Muscle layer of colon (tissue), 2 donors: ENCODE results near the gene CORO6.
"Not testable (repeated sequence)": the region's sequence is repeated elsewhere in the genome, so short reads cannot be mapped to it uniquely, and the experiment has no call there.

Source experiments
- H3K27ac ChIP-seq: one replicate; pipeline ENCODE4 v1.7.0; 2013; ENCODE audit warnings: low read depth, mild to moderate bottlenecking, low read length, moderate library complexity
- H3K27me3 ChIP-seq, 2 donors: one replicate each; pipeline ENCODE4 v1.7.0; 2013; ENCODE audit warnings: low read length in 2 of 2, mild to moderate bottlenecking in 2 of 2; ENCODE audit not compliant: insufficient read depth in 2 of 2, control insufficient read depth in 1 of 2
- H3K36me3 ChIP-seq: one replicate; pipeline ENCODE4 v1.7.0; 2013; ENCODE audit warnings: mild to moderate bottlenecking, low read length; ENCODE audit not compliant: insufficient read depth
- H3K4me1 ChIP-seq: one replicate; pipeline ENCODE4 v1.7.0; 2013; ENCODE audit warnings: mild to moderate bottlenecking, low read length; ENCODE audit not compliant: insufficient read depth
- H3K4me3 ChIP-seq, 2 donors: one replicate each; pipeline ENCODE4 v1.7.0; 2013; ENCODE audit warnings: low read length in 2 of 2, low read depth in 1 of 2, mild to moderate bottlenecking in 1 of 2, moderate library complexity in 1 of 2
- H3K9ac ChIP-seq: one replicate; pipeline ENCODE4 v1.7.0; 2013; ENCODE audit warnings: low read length
- H3K9me3 ChIP-seq: one replicate; pipeline ENCODE4 v1.7.0; 2013; ENCODE audit warnings: mild to moderate bottlenecking, low read length
- donor health status: abdominal sarcoma.
- donor health status: Adenocarcinoma of cecum.

CORO6 gene

GRCh38 chr17:29652976-29653375, 30.3 kb upstream of the CORO6 start:
- no peaks in the 10 kb centered on the region for H3K27me3 ChIP-seq
- no peak overlapping the region for H3K9ac ChIP-seq
- H3K4me3 ChIP-seq: no peak overlapping the region
- no peak overlapping the region for H3K27ac ChIP-seq
- no peaks in the 10 kb centered on the region for H3K4me1 ChIP-seq
- no peaks in the 10 kb centered on the region for H3K9me3 ChIP-seq
- H3K36me3 ChIP-seq: peaks cover 5% of the 10 kb centered on the region

DNA sequence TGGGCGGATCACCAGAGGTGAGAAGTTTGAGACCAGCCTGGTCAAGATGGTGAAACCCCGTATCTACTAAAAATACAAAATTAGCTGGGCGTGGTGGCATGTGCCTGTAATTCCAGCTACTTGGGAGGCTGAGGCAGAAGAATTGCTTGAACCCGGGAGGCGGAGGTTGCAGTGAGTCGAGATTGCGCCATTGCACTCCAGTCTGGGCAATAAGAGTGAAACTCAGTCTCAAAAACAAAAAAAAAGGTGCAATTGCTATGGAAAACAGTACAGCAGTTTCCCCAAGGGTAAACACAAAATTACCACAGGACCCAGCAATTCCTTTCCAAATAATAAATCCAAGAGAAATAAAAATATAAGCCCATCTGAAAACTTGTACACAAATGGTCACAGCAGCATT, 29.2 kb upstream of the CORO6 start:
- not testable (repeated sequence) for H3K36me3 ChIP-seq, H3K9ac ChIP-seq, H3K27me3 ChIP-seq, H3K9me3 ChIP-seq, H3K4me1 ChIP-seq, H3K4me3 ChIP-seq, H3K27ac ChIP-seq

DNA sequence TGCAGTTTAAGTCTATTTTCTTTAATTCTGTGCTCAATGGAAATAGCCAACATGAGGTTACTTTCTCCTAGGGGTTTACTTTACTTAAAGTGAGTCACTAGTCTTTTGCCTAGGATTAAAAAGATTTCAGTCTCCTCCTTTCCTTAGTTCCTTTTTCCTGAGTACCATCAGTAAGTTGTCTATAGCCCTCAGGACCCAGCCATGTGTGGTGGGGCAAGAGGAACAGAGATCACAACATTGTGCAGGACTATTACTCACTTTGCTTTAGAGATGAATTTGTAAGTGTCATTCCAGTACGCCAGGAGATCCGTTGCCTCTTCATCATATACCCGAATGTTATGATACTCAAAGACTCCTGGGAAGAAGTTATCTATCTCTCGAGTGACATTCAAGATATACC, 27.7 kb upstream of the CORO6 start:
- Histone ChIP-seq H3K4me3 (no peak overlapping the region), H3K9ac (no peak overlapping the region), H3K4me1 (peaks cover 8% of the 10 kb centered on the region), H3K9me3 (no peaks in the 10 kb centered on the region), H3K27ac (no peak overlapping the region), H3K36me3 (peaks cover 9% of the 10 kb centered on the region), H3K27me3 (no peaks in the 10 kb centered on the region)

DNA sequence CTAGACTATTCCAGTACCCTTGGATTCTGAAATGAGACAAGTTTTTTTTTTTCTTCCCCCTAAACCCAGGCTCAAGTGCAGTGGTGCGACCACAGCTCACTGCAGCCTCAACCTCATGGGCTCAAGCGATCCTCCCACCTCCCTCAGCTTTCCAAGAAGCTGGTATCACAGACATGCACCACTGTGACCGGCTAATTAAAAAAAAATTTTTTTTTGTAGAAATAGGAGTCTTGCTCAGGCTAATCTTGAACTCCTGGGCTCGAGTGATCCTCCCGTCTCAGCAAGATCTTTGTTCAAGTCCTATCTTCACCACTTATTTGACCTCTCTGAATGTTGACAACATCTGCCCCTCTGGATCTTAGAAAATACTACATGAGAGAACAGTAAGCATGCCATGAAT, 26.6 kb upstream of the CORO6 start:
- no peak overlapping the region for H3K9ac ChIP-seq
- peaks cover 15% of the 10 kb centered on the region for H3K4me1 ChIP-seq
- H3K27ac ChIP-seq: no peak overlapping the region

GRCh38 chr17:29648005-29648404, 25.3 kb upstream of the CORO6 start:
- peaks cover 27% of the 10 kb centered on the region for H3K4me1 ChIP-seq
- peaks cover 9% of the 10 kb centered on the region for H3K36me3 ChIP-seq
- H3K9ac ChIP-seq: no peak overlapping the region
- H3K27ac ChIP-seq: no peak overlapping the region
- H3K9me3 ChIP-seq: no peaks in the 10 kb centered on the region
- H3K27me3 ChIP-seq: no peaks in the 10 kb centered on the region
- H3K4me3 ChIP-seq: no peak overlapping the region

More for the DNA sequence above, 26.6 kb upstream of the CORO6 start:
- H3K36me3 ChIP-seq: peaks cover 9% of the 10 kb centered on the region
- H3K9me3 ChIP-seq: no peaks in the 10 kb centered on the region
- H3K4me3 ChIP-seq: no peak overlapping the region
- H3K27me3 ChIP-seq: no peaks in the 10 kb centered on the region

GRCh38 chr17:29645515-29646051, 22.9 kb upstream of the CORO6 start:
- no peaks in the 10 kb centered on the region for H3K27me3 ChIP-seq
- peaks cover 37% of the 10 kb centered on the region for H3K4me1 ChIP-seq
- H3K27ac ChIP-seq: no peak overlapping the region
- H3K9ac ChIP-seq: no peak overlapping the region
- no peak overlapping the region for H3K4me3 ChIP-seq
- peaks cover 9% of the 10 kb centered on the region for H3K36me3 ChIP-seq
- H3K9me3 ChIP-seq: no peaks in the 10 kb centered on the region

DNA sequence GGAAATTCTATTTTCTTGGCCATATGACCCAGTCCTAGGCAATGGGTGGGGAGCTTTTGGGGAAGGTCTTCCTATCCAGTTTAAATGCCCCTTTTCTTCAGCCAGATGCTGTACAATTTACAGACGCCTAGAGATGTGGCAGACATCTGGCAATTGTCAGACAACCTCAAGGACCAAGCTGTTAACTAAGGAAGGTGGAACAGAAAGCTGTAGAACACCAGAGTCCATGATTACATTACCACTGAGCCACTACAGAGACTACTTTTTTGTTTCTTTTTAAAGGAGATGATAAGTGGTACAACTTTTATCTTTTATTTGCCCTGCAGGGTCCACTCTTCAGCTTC, 21.1 kb upstream of the CORO6 start:
- Histone ChIP-seq H3K4me1 (peaks cover 43% of the 10 kb centered on the region), H3K27ac (no peak overlapping the region), H3K36me3 (peaks cover 9% of the 10 kb centered on the region), H3K4me3 (no peak overlapping the region), H3K9ac (no peak overlapping the region), H3K27me3 (no peaks in the 10 kb centered on the region), H3K9me3 (no peaks in the 10 kb centered on the region)

- no peak overlapping the region for H3K27ac ChIP-seq
Measured at GRCh38 chr17:29642171-29642611, 19.5 kb upstream of the CORO6 start.

GRCh38 chr17:29640981-29641642, 18.4 kb upstream of the CORO6 start:
- no peak overlapping the region for H3K27ac ChIP-seq
- H3K4me1 ChIP-seq: peaks cover 43% of the 10 kb centered on the region
- no peaks in the 10 kb centered on the region for H3K27me3 ChIP-seq
- no peak overlapping the region for H3K4me3 ChIP-seq
- no peak overlapping the region for H3K9ac ChIP-seq
- no peaks in the 10 kb centered on the region for H3K9me3 ChIP-seq
- H3K36me3 ChIP-seq: peaks cover 7% of the 10 kb centered on the region

More at GRCh38 chr17:29642171-29642611, 19.5 kb upstream of the CORO6 start:
- H3K9me3 ChIP-seq: no peaks in the 10 kb centered on the region
- no peaks in the 10 kb centered on the region for H3K27me3 ChIP-seq
- H3K4me3 ChIP-seq: no peak overlapping the region
- H3K4me1 ChIP-seq: peaks cover 43% of the 10 kb centered on the region
- H3K9ac ChIP-seq: no peak overlapping the region
- H3K36me3 ChIP-seq: no peaks in the 10 kb centered on the region

- no peak overlapping the region for H3K4me3 ChIP-seq
- H3K27ac ChIP-seq: no peak overlapping the region
- H3K9me3 ChIP-seq: no peaks in the 10 kb centered on the region
- no peaks in the 10 kb centered on the region for H3K27me3 ChIP-seq
- H3K9ac ChIP-seq: no peak overlapping the region
- peaks cover 36% of the 10 kb centered on the region for H3K4me1 ChIP-seq
- peaks cover 10% of the 10 kb centered on the region for H3K36me3 ChIP-seq
Measured at GRCh38 chr17:29640413-29640812, 17.7 kb upstream of the CORO6 start.

DNA sequence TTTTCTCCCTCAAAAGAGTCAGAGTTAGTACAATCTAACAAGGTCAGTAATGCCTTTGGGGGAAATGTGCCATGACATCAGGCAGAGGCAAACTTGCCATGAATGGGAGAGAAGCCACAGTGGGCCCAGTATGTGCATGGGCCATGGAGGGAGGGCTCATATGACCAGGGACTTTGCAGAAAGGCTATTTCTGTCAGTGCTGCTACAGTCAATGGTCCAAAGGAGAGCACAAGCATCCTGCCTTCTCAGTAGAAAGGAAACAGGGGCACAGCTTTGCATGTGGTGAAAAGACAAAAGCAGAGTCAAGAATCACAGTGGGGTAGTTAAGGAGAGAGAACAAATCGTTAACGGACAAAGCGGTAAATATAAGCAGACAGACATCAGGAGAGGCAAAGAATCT, 11.2 kb upstream of the CORO6 start:
- peaks cover 1% of the 10 kb centered on the region for H3K4me1 ChIP-seq
- no peak overlapping the region for H3K9ac ChIP-seq
- H3K27me3 ChIP-seq: no peaks in the 10 kb centered on the region
- no peaks in the 10 kb centered on the region for H3K9me3 ChIP-seq
- H3K36me3 ChIP-seq: peaks cover 36% of the 10 kb centered on the region
- no peak overlapping the region for H3K27ac ChIP-seq
- no peak overlapping the region for H3K4me3 ChIP-seq

DNA sequence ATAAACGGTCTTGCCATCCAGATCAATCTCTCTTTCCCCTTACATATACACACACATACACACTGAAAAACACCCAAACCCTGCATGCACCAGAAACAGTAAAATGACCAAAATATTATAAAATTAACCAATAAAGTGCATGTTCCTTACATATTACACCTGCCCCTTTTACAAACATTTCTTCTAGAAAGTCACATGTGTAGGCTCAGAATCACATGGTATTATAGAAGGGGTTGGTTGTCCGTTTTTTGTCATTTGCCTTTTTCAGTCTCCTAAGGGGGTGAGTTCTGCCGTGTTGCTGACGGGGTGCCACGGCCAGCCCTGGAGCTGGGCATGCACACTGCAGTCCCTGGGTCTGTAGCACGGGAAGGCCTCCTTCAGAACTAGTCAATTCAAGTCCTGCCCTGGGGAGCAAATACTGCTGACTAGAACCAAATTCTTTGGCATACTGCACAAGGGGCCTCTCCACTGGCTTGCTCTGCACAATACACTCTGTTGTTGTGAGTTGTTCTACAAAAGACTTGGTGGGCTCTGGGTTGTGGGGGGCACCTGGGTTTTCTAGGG, 8.0 kb upstream of the CORO6 start:
- Histone ChIP-seq H3K9me3 (no peaks in the 10 kb centered on the region), H3K36me3 (peaks cover 26% of the 10 kb centered on the region), H3K4me1 (no peaks in the 10 kb centered on the region), H3K4me3 (no peak overlapping the region), H3K9ac (no peak overlapping the region), H3K27me3 (no peaks in the 10 kb centered on the region), H3K27ac (no peak overlapping the region)
